ENCODE data around the gene DYNC1LI2.
A peak's percentile ranks its signal among the peaks of the same experiment; 100 is the strongest.
"Not testable (repeated sequence)": the region's sequence is repeated elsewhere in the genome, so short reads cannot be mapped to it uniquely, and the experiment has no call there.

DYNC1LI2 gene

DNA sequence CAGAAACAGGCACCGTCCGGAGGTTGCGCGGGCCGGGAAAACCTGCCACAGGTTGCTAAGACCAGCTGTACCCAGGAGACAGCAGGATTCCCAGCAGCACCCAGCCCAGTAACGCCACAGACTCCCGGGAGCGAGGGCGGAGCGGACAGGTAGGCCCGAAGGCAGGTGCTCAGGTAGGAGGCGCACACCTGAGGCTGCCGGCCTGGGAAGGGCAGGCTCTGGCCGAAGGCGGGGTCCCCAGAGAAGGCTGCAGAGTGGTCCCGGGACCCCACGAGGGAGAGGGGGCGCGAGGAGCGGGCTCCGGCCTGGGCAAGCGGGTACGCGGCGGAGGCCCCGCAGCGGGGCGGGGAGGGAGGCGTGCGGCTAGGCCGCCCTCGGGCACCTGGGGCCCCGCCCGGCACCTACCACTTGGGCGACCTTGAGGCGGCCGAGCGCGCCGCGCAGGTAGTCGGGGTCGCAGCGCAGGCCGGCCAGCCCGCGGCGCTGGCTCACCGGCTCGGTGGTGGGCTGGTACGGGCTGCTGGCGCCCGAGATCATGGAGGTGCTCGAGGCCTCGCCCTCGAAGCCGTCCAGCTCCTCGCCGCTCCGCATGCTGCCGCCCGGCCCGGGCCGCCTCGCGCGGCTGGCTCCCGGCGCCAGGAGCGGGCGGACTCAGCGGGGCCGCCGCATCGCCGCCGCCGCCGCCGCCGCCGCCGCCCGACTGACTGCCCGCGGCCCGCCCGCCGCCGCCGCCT lies 55.3 kb downstream of the DYNC1LI2 start:
- ATAC-seq: peak; percentile 49 to 55

DNA sequence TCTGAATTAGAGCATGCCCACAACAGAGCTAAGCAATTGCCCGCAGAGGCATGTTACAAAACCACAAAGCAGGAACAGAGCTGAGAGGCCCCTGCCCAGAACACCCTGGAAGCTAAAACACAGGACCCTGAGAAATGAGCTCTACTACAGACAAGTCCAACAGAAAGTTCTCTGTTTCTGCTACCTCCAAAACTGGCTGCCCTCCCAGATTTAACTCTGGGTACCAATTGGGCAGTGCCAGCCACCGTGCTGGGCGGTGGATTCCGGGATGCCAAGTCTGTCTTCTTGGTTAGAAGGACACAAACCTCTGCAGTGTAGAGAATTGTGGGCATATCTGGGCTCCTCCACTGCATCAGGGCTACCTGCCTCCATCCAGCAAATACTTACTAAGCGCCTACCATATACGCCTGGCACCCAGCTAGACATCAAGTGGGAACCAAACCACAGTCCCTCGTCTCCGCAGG lies 55.9 kb downstream of the DYNC1LI2 start:
- no peak for ATAC-seq

DNA sequence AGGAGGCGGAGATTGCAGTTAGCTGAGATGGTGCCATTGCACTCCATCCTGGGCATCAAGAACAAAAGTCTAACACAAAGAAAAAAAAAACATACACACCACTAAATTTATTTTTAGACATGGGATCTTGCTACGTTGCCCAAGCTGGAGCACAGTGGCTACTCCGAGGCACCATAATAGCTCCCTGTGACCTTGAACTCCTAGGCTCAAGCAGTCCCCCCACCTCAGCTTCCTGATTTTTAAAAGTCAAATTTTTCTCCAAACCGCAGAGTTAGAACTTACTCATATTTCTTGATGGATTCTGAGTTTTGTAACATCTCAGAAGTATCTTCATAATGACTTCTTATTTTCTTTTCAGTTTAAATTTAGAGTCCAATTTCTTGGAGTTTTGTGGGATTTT lies 58.3 kb downstream of the DYNC1LI2 start:
- ATAC-seq: no peak

DNA sequence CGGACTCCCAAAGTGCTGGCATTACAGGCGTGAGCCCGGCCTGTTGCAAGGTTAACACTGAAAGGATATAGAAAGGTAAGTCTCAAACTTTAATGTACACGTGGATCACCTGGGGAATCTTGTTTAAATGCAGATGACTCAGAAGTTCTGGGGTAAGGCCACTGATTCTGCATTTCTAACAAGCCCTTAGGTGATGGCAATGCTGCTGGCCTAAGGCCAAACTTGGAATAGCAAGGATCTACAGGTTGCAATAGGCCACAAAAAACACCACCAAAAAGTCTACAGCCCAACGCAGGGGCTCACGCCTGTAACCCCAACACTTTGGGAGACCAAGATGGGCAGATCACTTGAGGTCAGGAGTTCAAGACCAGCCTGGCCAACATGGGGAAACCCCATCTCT lies 59.1 kb downstream of the DYNC1LI2 start:
- ATAC-seq: no peak

DNA sequence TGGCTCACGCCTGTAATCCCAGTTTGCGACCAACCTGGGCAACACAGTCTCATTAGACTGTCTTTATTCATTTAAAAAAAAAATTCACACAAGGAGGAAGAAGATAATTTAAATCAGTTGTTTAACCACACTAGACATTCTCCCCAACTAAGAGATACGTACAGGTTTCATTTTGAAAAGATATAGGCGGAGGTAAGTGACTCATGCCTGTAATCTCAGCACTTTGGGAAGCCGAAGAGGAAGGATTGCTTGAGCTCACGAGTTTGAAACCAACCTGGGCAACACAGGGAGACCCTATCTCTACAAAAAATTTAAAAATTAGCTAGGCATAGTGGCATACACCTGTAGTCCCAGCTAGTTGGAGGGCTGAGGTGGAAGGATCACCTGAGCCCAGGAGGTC lies 60.2 kb downstream of the DYNC1LI2 start:
- no peak for ATAC-seq

- no peak for ATAC-seq
Observed at GRCh38 chr16:66690106-66690847, 61.1 kb downstream of the DYNC1LI2 start.

- ATAC-seq: no peak
Observed at GRCh38 chr16:66689282-66689681, 62.1 kb downstream of the DYNC1LI2 start.

DNA sequence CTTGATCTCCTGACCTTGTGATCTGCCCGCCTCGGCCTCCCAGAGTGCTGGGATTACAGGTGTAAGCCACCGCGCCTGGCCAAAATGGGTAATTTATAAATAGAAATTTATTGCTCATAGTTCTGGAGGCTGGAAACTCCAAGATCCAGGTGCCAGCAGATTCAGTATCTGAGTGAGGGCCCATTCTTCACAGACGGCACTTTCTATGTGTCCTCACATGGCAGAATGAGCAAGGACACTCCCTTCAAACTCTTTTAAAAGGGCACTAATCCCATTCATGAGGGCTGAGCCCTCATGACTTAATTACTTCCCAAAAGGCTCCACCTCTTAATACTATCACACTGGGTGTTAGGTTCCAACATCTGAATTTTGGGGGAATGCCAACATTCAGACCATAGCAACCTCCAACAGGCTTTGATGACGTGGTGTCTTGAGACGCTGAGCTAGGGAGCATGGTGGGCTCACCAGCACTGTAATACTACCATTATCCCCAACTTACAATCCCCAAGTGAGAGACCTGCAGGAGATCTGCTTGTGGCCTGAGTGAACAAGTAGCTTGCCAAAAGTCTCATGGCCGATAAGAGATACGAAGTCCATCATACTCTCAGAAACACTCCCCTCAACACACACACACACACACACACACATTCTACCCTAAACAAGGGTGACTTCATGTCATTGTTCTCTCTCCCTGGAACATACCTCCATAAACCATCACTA lies 63.3 kb downstream of the DYNC1LI2 start:
- no peak for ATAC-seq

DNA sequence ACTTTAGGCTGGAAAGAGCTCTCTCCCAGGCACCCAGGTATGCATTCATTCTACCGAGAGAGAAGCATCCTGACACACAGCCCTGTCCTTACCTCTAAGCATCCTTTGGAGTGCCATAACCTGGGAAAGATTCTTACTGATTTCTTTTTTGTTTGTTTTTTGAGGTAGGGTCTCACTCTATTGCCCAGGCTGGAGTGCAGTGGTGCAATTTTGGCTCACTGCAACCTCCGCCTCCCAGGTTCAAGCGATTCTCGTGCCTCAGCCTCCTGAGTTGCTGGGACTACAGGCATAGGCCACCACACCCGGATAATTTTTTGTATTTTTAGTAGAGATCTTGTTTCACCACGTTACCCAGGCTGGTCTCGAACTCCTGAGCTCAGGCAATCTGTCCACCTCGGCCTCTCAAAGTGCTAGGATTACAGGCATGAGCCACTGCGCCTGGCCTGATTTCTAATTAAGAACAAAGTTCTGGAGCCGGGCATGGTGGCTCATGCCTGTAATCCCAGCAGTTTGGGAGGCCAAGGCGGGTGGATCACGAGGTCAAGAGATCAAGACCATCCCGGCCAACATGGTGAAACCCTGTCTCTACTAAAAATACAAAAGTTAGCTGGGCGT lies 65.8 kb downstream of the DYNC1LI2 start:
- ATAC-seq: not testable (repeated sequence)

DNA sequence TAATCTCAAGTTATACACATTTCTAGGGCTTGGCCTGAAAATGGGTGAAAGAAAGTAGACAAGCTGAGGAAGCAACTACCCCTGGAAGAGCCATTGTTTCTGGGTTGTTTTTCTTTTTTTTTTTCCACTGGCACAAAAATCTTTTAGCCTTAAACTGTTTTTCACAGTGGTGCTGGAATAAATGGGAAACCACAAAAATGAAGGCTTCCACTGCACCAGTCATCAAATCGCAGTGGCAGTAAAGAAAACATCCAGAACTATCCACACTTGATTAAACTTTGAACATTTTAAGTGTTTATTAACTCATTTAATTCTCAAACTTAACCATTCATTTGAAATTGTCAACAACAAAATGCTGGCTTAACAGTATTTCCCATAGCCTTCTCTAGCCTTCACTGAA lies 69.1 kb downstream of the DYNC1LI2 start:
- ATAC-seq: no peak

DNA sequence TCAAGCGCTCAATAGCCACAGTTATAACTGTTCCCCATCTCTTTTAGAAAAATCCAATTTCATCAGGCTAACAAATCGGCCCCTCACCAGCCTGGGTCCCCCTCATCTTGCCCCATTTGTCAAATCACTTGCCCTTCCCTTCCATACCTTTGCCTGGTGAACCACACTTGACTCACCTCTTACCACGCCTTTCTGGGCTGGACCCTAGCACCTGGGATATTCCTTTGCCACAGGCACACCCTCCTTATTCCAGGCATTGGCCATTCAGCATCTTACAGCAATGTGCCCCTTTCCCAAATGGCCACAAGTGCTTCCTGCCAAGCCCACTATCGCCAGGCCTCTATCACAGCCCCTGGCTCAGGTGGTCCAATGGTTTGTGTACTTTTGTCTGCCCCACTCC lies 69.7 kb downstream of the DYNC1LI2 start:
- ATAC-seq: no peak

GRCh38 chr16:66678337-66678736 lies 73.1 kb downstream of the DYNC1LI2 start:
- no peak for ATAC-seq

DNA sequence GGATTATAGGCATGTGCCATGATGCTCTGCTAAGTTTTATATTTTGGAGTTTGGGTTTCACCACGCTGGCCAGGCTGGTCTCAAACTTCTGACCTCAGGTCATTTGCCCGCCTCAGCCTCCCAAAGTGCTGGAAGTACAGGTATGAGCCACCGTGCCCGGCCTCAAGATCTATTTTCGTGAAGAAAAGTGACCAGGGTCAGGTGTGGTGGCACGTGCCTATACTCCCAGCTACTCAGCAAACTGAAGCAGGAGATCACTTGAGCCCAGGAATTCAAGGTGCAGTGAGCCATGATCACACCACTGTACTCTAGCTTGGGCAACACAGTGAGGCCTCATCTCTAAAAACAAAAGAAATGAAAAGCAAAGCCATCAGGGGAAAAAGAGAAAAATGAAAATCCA lies 73.6 kb downstream of the DYNC1LI2 start:
- ATAC-seq: no peak

DNA sequence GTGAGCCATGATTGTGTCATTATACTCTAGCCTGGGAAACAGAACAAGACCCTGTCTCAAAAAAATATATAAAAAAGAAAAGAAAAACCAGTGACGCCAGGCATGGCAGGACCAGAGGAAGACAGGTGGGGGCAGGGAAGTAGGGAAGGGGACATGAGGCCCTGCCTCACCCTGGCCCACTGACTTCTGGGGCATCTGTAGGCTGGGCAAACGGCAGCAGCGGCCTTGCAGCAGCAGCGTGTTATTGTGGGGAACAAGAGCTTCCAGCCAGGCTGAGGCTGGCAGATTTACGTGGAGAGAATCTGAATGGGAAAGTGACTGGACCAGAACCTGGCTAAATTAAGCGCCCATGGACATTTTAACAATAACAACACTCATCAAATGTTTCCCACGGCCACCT lies 74.2 kb downstream of the DYNC1LI2 start:
- no peak for ATAC-seq

DNA sequence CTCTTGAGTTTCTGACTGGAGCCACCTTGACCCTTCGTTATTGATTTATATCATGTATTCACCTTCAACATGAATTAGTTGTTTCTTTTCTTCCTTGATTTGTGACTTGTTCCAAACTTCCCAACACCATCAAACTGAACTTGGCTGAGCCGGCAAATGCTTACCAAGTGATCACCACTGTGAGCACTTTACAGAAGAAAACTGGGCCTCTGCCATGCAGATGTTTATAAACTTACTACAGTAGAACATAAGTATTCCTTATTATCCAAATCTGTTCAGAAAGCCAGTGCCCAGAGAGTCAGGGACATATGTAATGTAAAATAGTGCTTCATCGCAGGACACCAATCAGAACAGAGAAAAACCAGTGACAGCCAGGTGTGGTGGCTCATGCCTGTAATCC lies 74.8 kb downstream of the DYNC1LI2 start:
- ATAC-seq: no peak

- ATAC-seq: no peak
Observed at GRCh38 chr16:66673691-66674090, 77.7 kb downstream of the DYNC1LI2 start.

Measured in activated CD4-positive, CD25-positive, alpha-beta regulatory T cell treated with anti-CD3 and anti-CD28 coated beads, Interleukin-2, amount 50 U/mL, for 24 hours (primary cell).